H1 (cell line): ENCODE results near the gene PVR. TPM values are rescaled to one million over a fixed set of nuclear protein-coding genes. Genes with fewer than 3 reads are reported as not detected.

Experiments
- CTCF ChIA-PET: fragments of 300-600 bp; sonication (Branson Sonifier 250); formaldehyde crosslinking; loops from one replicate; lab custom pipeline; 2021; ENCODE audit not compliant: partially characterized antibody; lab: Charles Lee
- POLR2A ChIA-PET: fragments of 300-600 bp; sonication (Branson Sonifier 250); formaldehyde crosslinking; loops from one replicate; lab custom pipeline; 2021; ENCODE audit warnings: inconsistent platforms; ENCODE audit not compliant: partially characterized antibody; lab: Charles Lee
- DNase-seq, 2 experiments: peaks; one replicate each; pipeline versions ENCODE4 v3.0.0 to v3.0.0-alpha.2; 2010 to 2022; ENCODE audit warnings: low spot score in 2 of 2, low read depth in 1 of 2, mixed read lengths in 1 of 2
- FAIRE-seq: peaks from 2 replicates; lab custom pipeline; 2011; peaks lifted over from hg19 to GRCh38; lab: Jason Lieb, UNC
- H2AFZ ChIP-seq: 2 replicates; pipeline ENCODE4 v1.8.1; 2012; ENCODE audit warnings: low read length, inconsistent platforms
- H2AK5ac ChIP-seq: 2 replicates; pipeline ENCODE4 v1.6.1; 2013; ENCODE audit warnings: low read depth, low read length
- H2BK120ac ChIP-seq: replicated peaks from 2 replicates; pipeline ENCODE3; 2013; ENCODE audit warnings: low read depth, low read length, inconsistent platforms
- H2BK12ac ChIP-seq: 2 replicates; pipeline ENCODE4 v1.6.1; 2013; ENCODE audit warnings: low read depth, low read length
- H2BK15ac ChIP-seq: 2 replicates; pipeline ENCODE4 v1.6.1; 2013; ENCODE audit warnings: low read length
- H2BK20ac ChIP-seq: 2 replicates; pipeline ENCODE4 v1.6.1; 2013; ENCODE audit warnings: low read length
- H2BK5ac ChIP-seq: 2 replicates; pipeline ENCODE4 v1.6.1; 2013; ENCODE audit warnings: low read depth, low read length
- H3K14ac ChIP-seq: 2 replicates; pipeline ENCODE4 v1.6.1; 2013; ENCODE audit warnings: inconsistent platforms; ENCODE audit not compliant: insufficient read length
- H3K18ac ChIP-seq: 2 replicates; pipeline ENCODE4 v1.6.1; 2013; ENCODE audit warnings: low read length; ENCODE audit errors: extremely low read depth
- H3K23ac ChIP-seq: 2 replicates; pipeline ENCODE4 v1.6.1; 2013; ENCODE audit warnings: inconsistent platforms; ENCODE audit not compliant: insufficient read length
- H3K23me2 ChIP-seq: 2 replicates; pipeline ENCODE4 v1.6.1; 2013; ENCODE audit warnings: low read depth, low read length
- H3K27ac ChIP-seq: 2 replicates; pipeline ENCODE4 v1.6.1; 2011; ENCODE audit warnings: low read depth, low read length, inconsistent platforms
- H3K27me3 ChIP-seq, 4 experiments: replicated peaks in 1 of 4; 1 replicate in 1 of 4; 2 replicates in 3 of 4; pipeline versions ENCODE4 v1.6.1 to v1.8.1; 2011 to 2013; ENCODE audit warnings: low read length in 3 of 4, mild to moderate bottlenecking in 3 of 4, inconsistent platforms in 2 of 4, mixed read lengths in 2 of 4, moderate library complexity in 1 of 4; ENCODE audit not compliant: control insufficient read depth in 3 of 4, insufficient read depth in 3 of 4; ENCODE audit errors: extremely low read depth in 1 of 4
- H3K36me3 ChIP-seq, 4 experiments: 2 replicates each; pipeline versions ENCODE4 v1.6.1 to v1.8.1; 2011 to 2013; ENCODE audit warnings: mild to moderate bottlenecking in 4 of 4, low read length in 3 of 4, moderate library complexity in 2 of 4, control low read depth in 1 of 4, inconsistent platforms in 1 of 4; ENCODE audit not compliant: insufficient read depth in 4 of 4, control insufficient read depth in 2 of 4
- H3K4ac ChIP-seq: replicated peaks from 2 replicates; pipeline ENCODE3; 2013; ENCODE audit warnings: low read length, low read depth, mixed read lengths, inconsistent platforms; ENCODE audit not compliant: insufficient read length
- H3K4me1 ChIP-seq, 4 experiments: replicated peaks in 1 of 4; 1 replicate in 1 of 4; 2 replicates in 3 of 4; pipeline versions ENCODE4 v1.6.1 to v1.8.1; 2011 to 2013; ENCODE audit warnings: low read length in 3 of 4, inconsistent platforms in 2 of 4, mixed read lengths in 1 of 4; ENCODE audit not compliant: insufficient read depth in 4 of 4, control insufficient read depth in 3 of 4
- H3K4me2 ChIP-seq, 2 experiments: 2 replicates each; pipeline versions ENCODE4 v1.6.1 to v1.8.1; 2011 to 2013; ENCODE audit warnings: low read depth in 2 of 2, low read length in 2 of 2, control low read depth in 1 of 2, inconsistent platforms in 1 of 2, mild to moderate bottlenecking in 1 of 2; ENCODE audit not compliant: insufficient read depth in 1 of 2
- H3K4me3 ChIP-seq, 4 experiments: fragments of 200-600, 300-600 bp in 1 of 4; sonication (generic), shearing (Covaris generic), sonication (Bioruptor Twin) in 1 of 4; 2 replicates each; pipeline versions ENCODE4 v1.5.1 to v1.8.1; 2011 to 2016; ENCODE audit warnings: low read length in 4 of 4, low read depth in 3 of 4, control low read depth in 2 of 4, inconsistent platforms in 2 of 4, mild to moderate bottlenecking in 2 of 4, mixed read lengths in 1 of 4, moderate library complexity in 1 of 4; ENCODE audit not compliant: insufficient read depth in 2 of 4; ENCODE audit errors: extremely low read depth in 1 of 4
- H3K56ac ChIP-seq: replicated peaks from 2 replicates; pipeline ENCODE3; 2013; ENCODE audit warnings: low read depth, mild to moderate bottlenecking, mixed read lengths, low read length, inconsistent platforms; ENCODE audit not compliant: insufficient read length
- H3K79me1 ChIP-seq: 2 replicates; pipeline ENCODE4 v1.6.1; 2013; ENCODE audit warnings: low read depth, low read length, control low read depth
- H3K79me2 ChIP-seq, 2 experiments: 2 replicates each; pipeline versions ENCODE4 v1.6.1 to v1.8.1; 2012 to 2013; ENCODE audit warnings: low read length in 2 of 2, mild to moderate bottlenecking in 2 of 2, inconsistent platforms in 1 of 2; ENCODE audit not compliant: insufficient read depth in 2 of 2, control insufficient read depth in 1 of 2
- H3K9ac ChIP-seq, 4 experiments: replicated peaks in 1 of 4; 1 replicate in 1 of 4; 2 replicates in 3 of 4; pipeline versions ENCODE4 v1.6.1 to v1.8.1; 2011 to 2013; ENCODE audit warnings: low read depth in 3 of 4, low read length in 3 of 4, control low read depth in 2 of 4, mild to moderate bottlenecking in 2 of 4, moderate library complexity in 2 of 4, inconsistent platforms in 1 of 4; ENCODE audit errors: extremely low read depth in 1 of 4
- H3K9me3 ChIP-seq, 2 experiments: 2 replicates each; pipeline versions ENCODE4 v1.6.1 to v1.8.1; 2012 to 2013; ENCODE audit warnings: mild to moderate bottlenecking in 2 of 2, moderate library complexity in 2 of 2, control low read depth in 1 of 2, inconsistent platforms in 1 of 2, low read depth in 1 of 2, low read length in 1 of 2, mixed read lengths in 1 of 2; ENCODE audit not compliant: insufficient read depth in 2 of 2
- H4K20me1 ChIP-seq, 2 experiments: replicated peaks in 1 of 2; 2 replicates each; pipeline versions ENCODE3 to v1.8.1; 2011 to 2013; ENCODE audit warnings: inconsistent platforms in 2 of 2, low read length in 2 of 2, mild to moderate bottlenecking in 1 of 2; ENCODE audit not compliant: insufficient read depth in 2 of 2, control insufficient read depth in 1 of 2
- H4K5ac ChIP-seq: 2 replicates; pipeline ENCODE4 v1.6.1; 2013; ENCODE audit warnings: low read length, low read depth, mixed read lengths, inconsistent platforms; ENCODE audit not compliant: insufficient read length
- H4K8ac ChIP-seq: 2 replicates; pipeline ENCODE4 v1.8.0; 2013; ENCODE audit warnings: mild to moderate bottlenecking, moderate library complexity, low read length, inconsistent platforms; ENCODE audit not compliant: insufficient read depth; ENCODE audit errors: extremely low read depth
- H4K91ac ChIP-seq: replicated peaks from 2 replicates; pipeline ENCODE3; 2013; ENCODE audit warnings: low read length, mixed read lengths, inconsistent platforms; ENCODE audit not compliant: insufficient read length
- ASH2L ChIP-seq: fragments of 200-600, 300-600 bp; sonication (generic); IDR thresholded peaks from one replicate; pipeline ENCODE4 v1.7.1; 2017; ENCODE audit warnings: low read length
- ATF2 ChIP-seq: IDR thresholded peaks from 2 replicates; pipeline ENCODE4 v1.6.1; 2012; ENCODE audit warnings: low read length, inconsistent platforms
- CHD2 ChIP-seq: IDR thresholded peaks from 2 replicates; pipeline ENCODE4 v1.6.1; 2012; ENCODE audit warnings: low read length, improper control_type of control experiment
- E2F6 ChIP-seq: IDR thresholded peaks from 2 replicates; pipeline ENCODE4 v1.6.1; 2012; ENCODE audit warnings: inconsistent platforms
- EZH2 ChIP-seq: fragments of 200-600 bp; sonication (generic); IDR thresholded peaks from 2 replicates; pipeline ENCODE4 v1.7.1; 2012; ENCODE audit warnings: low read depth, mild to moderate bottlenecking, moderate library complexity, low read length, inconsistent platforms; ENCODE audit not compliant: severe bottlenecking
- FOSL1 ChIP-seq: IDR thresholded peaks from 2 replicates; pipeline ENCODE4 v1.6.1; 2011; ENCODE audit warnings: mild to moderate bottlenecking, low read depth, low read length, moderate library complexity; ENCODE audit not compliant: insufficient read depth
- HDAC6 ChIP-seq: IDR thresholded peaks from one replicate; pipeline ENCODE4 v1.7.1; 2012; ENCODE audit warnings: low read depth, mild to moderate bottlenecking, inconsistent platforms, low read length, moderate library complexity
- NANOG ChIP-seq: IDR thresholded peaks from 2 replicates; pipeline ENCODE4 v1.6.1; 2011; ENCODE audit warnings: low read length, low read depth, mild to moderate bottlenecking, inconsistent platforms; ENCODE audit not compliant: insufficient read depth, poor library complexity, severe bottlenecking
- SIX5 ChIP-seq: IDR thresholded peaks from 2 replicates; pipeline ENCODE4 v1.6.1; 2011; ENCODE audit warnings: mild to moderate bottlenecking, low read depth, low read length
- SP1 ChIP-seq: IDR thresholded peaks from 2 replicates; pipeline ENCODE4 v1.6.1; 2011; ENCODE audit warnings: low read depth, low read length
- TAF7 ChIP-seq: optimal IDR thresholded peaks from 2 replicates; pipeline ENCODE3; 2011; ENCODE audit warnings: low read depth, mild to moderate bottlenecking, inconsistent platforms, low read length, moderate library complexity, borderline replicate concordance
- TBP ChIP-seq: IDR thresholded peaks from 2 replicates; pipeline ENCODE4 v1.6.1; 2011; ENCODE audit warnings: low read depth, low read length, improper control_type of control experiment
- WGBS, 2 experiments: shearing (Covaris generic) in 1 of 2; methylation state at CpG; one replicate each; pipeline versions ENCODE4 v1.1.6 to v1.1.7; 2013 to 2015; ENCODE audit warnings: low lambda C conversion rate in 2 of 2, mixed read lengths in 2 of 2, inconsistent platforms in 1 of 2, low coverage in 1 of 2, missing lambda C conversion rate in 1 of 2; ENCODE audit not compliant: insufficient replicate concordance in 2 of 2, insufficient coverage in 1 of 2, insufficient read length in 1 of 2; ENCODE audit errors: extremely low coverage in 1 of 2, missing lambda C conversion rate in 1 of 2; 5-methylcytosine and 5-hydroxymethylcytosine counted together
- polyA plus RNA-seq, 7 experiments: library from polyadenylated mRNA; depleted of rRNA in 3 of 7; stranded (reverse) in 5 of 7; unstranded in 2 of 7; fragments of >200 nt in 5 of 7; fragments of 200-250 nt in 2 of 7; gene quantifications; 1 replicate in 5 of 7; 2 replicates in 1 of 7; 4 replicates in 1 of 7; pipeline versions ENCODE4 v1.2.1 to v1.2.3, GENCODE V29; 2011 to 2013; ENCODE audit warnings: missing spikeins in 2 of 7, mixed read lengths in 2 of 7
- total RNA-seq: library from RNA; stranded (reverse); fragmentation: NEBNext Ultra II Directional; extraction: Animal tissue kit (Norgen Biotek cat#: 25700); gene quantifications from 2 replicates; pipeline ENCODE4 v1.2.1, GENCODE V29; 2021

The PVR gene
- total and polyA plus RNA-seq, 2 of the 8 experiments (the other 6 are each of a cell fraction or from before 2014, with no cell fraction given): 13.3 to 14.8 TPM

GRCh38 chr19:44637390-44637764 is 6.3 kb upstream of the PVR start:
- H2BK20ac ChIP-seq: no peak overlapping the region
- no peak for FAIRE-seq
- H3K23ac ChIP-seq: no peak overlapping the region
- H3K56ac ChIP-seq: no peak overlapping the region
- no peak overlapping the region for H4K8ac ChIP-seq
- no peak overlapping the region for H3K14ac ChIP-seq
- no peaks in the 10 kb centered on the region for H3K79me2 ChIP-seq
- H3K9me3 ChIP-seq: 0 out of 4 replicates have a peak, but pooled peaks cover 0 to 2% of the 10 kb centered on the region in 2 experiments
- no peak overlapping the region for H2BK15ac ChIP-seq
- no peak overlapping the region for H3K4ac ChIP-seq
- ChIA-PET POLR2A (no interaction called here), CTCF (interaction anchor here (0.6 to 2.4 kb wide), 3 partner anchors 27 to 66 kb away, joined by 4 to 11 read pairs (median 7); no protein-coding TSS in a partner anchor)
- no peaks in the 10 kb centered on the region for H4K20me1 ChIP-seq
- H2BK12ac ChIP-seq: no peak overlapping the region
- H3K23me2 ChIP-seq: no peaks in the 10 kb centered on the region
- no peaks in the 10 kb centered on the region for H3K36me3 ChIP-seq
- no peak overlapping the region for H4K5ac ChIP-seq
- no peak overlapping the region for H2BK120ac ChIP-seq
- H2AFZ ChIP-seq: no peak overlapping the region
- no peak overlapping the region for H3K18ac ChIP-seq
- TF ChIP-seq ATF2: no peak
- no peak for TF ChIP-seq NANOG
- TF ChIP-seq TAF7: no peak
- no peak for TF ChIP-seq HDAC6
- no peak for TF ChIP-seq CHD2
- TF ChIP-seq SP1: no peak
- TF ChIP-seq SIX5: no peak
- no peak for TF ChIP-seq TBP
- TF ChIP-seq ASH2L: no peak
- TF ChIP-seq FOSL1: no peak
- TF ChIP-seq E2F6: no peak
- no peak for TF ChIP-seq EZH2
- TF ChIP-seq, all 59 proteins: peak for 0
- H4K91ac ChIP-seq: no peak overlapping the region
- H2BK5ac ChIP-seq: no peak overlapping the region
- H2AK5ac ChIP-seq: no peak overlapping the region
- no peak overlapping the region for H3K9ac ChIP-seq
- peaks cover 0 to 2% (median 0%) of the 10 kb centered on the region in 4 experiments; a peak in 1 of 7 replicates for H3K4me1 ChIP-seq
- DNase-seq: no peak
- H3K4me3 ChIP-seq: no peak overlapping the region
- H3K27me3 ChIP-seq: no peaks in the 10 kb centered on the region; a peak in 1 of 7 replicates
- no peaks in the 10 kb centered on the region for H3K79me1 ChIP-seq
- no peak overlapping the region for H3K27ac ChIP-seq
- no peak overlapping the region for H3K4me2 ChIP-seq
- 77% methylated on average over 5 of the region's 5 CpGs; no CpG with 5 or more reads in 1 of the 2 experiments for WGBS, 2 experiments
